Astrocyte of the cerebellum (primary cell): ENCODE data around the gene CDH9.

Source experiments
- DNase-seq: peaks from one replicate; pipeline ENCODE4 v3.0.0-alpha.2; 2011; ENCODE audit warnings: low read depth
- H3K4me3 ChIP-seq: 2 replicates; pipeline ENCODE4 v1.5.1; 2011; ENCODE audit warnings: mild to moderate bottlenecking, low read depth, low read length, moderate library complexity
- CTCF ChIP-seq: IDR thresholded peaks from 2 replicates; pipeline ENCODE4 v1.5.1; 2012; ENCODE audit warnings: low read length, low read depth, moderate library complexity, mild to moderate bottlenecking; ENCODE audit errors: missing control alignments
- in situ Hi-C: cut with HindIII; loops from 2 replicates; pipeline ENCODE4 v1.10.0; 2017; ENCODE audit warnings: low sequenced_read_pairs

Gene CDH9

GRCh38 chr5:27041372-27041771 is 3.0 kb upstream of the CDH9 start:
- no peak for TF ChIP-seq CTCF
- in situ Hi-C loops: no loop called here
- H3K4me3 ChIP-seq: no peak overlapping the region
- no peak for DNase-seq

- no peak overlapping the region for H3K4me3 ChIP-seq
- TF ChIP-seq CTCF: no peak
- no peak for DNase-seq
- in situ Hi-C loops: no loop called here
Observed at GRCh38 chr5:27034565-27034964, 3.8 kb downstream of the CDH9 start.

- no peak for DNase-seq
- TF ChIP-seq CTCF: no peak
- in situ Hi-C loops: no loop called here
Observed at GRCh38 chr5:27026801-27027200, 11.6 kb downstream of the CDH9 start.

GRCh38 chr5:27026063-27026462 is 12.3 kb downstream of the CDH9 start:
- TF ChIP-seq CTCF: no peak

More at GRCh38 chr5:27026801-27027200, 11.6 kb downstream of the CDH9 start:
- no peak overlapping the region for H3K4me3 ChIP-seq

GRCh38 chr5:27021471-27021870 is 16.9 kb downstream of the CDH9 start:
- in situ Hi-C loops: no loop called here

More at GRCh38 chr5:27026063-27026462, 12.3 kb downstream of the CDH9 start:
- in situ Hi-C loops: no loop called here
- no peak for DNase-seq
- H3K4me3 ChIP-seq: no peak overlapping the region

GRCh38 chr5:27020973-27021372 is 17.4 kb downstream of the CDH9 start:
- in situ Hi-C loops: no loop called here
- peak; percentile 31 for DNase-seq
- peak; percentile 34 for TF ChIP-seq CTCF
- H3K4me3 ChIP-seq: no peak overlapping the region

More at GRCh38 chr5:27021471-27021870, 16.9 kb downstream of the CDH9 start:
- no peak for DNase-seq
- TF ChIP-seq CTCF: no peak
- no peak overlapping the region for H3K4me3 ChIP-seq

GRCh38 chr5:27015758-27016157 is 22.6 kb downstream of the CDH9 start:
- no peak for DNase-seq
- no peak for TF ChIP-seq CTCF
- in situ Hi-C loops: no loop called here
- no peak overlapping the region for H3K4me3 ChIP-seq
